AML-193 (cell line): Measurements from ENCODE around the gene JAKMIP1.

Experiments
- DNase-seq, 2 experiments: peaks; one replicate each; lab custom pipeline; 2025; lab: John Stamatoyannopoulos, UW

The JAKMIP1 gene

GRCh38 chr4:6095023-6095752 lies 105.2 kb downstream of the JAKMIP1 start:
- no peak for DNase-seq

GRCh38 chr4:6093671-6094070 lies 106.7 kb downstream of the JAKMIP1 start:
- DNase-seq = no peak

- DNase-seq = no peak
These were observed 107.4 kb downstream of the JAKMIP1 start for GRCh38 chr4:6092971-6093370.

GRCh38 chr4:6092131-6092530 lies 108.2 kb downstream of the JAKMIP1 start:
- DNase-seq = no peak

GRCh38 chr4:6090931-6091330 lies 109.4 kb downstream of the JAKMIP1 start:
- DNase-seq = no peak

- DNase-seq = no peak
These were observed 111.4 kb downstream of the JAKMIP1 start for GRCh38 chr4:6088950-6089349.

GRCh38 chr4:6087669-6088341 lies 112.5 kb downstream of the JAKMIP1 start:
- DNase-seq = no peak

- DNase-seq = no peak
These were observed 113.5 kb downstream of the JAKMIP1 start for GRCh38 chr4:6086846-6087245.

GRCh38 chr4:6085691-6086628 lies 114.4 kb downstream of the JAKMIP1 start:
- DNase-seq = no peak

- no peak for DNase-seq
These were observed 115.2 kb downstream of the JAKMIP1 start for GRCh38 chr4:6085028-6085690.

GRCh38 chr4:6079965-6080364 lies 120.4 kb downstream of the JAKMIP1 start:
- no peak for DNase-seq

GRCh38 chr4:6078560-6078959 lies 121.8 kb downstream of the JAKMIP1 start:
- no peak for DNase-seq

GRCh38 chr4:6076391-6076790 lies 124.0 kb downstream of the JAKMIP1 start:
- DNase-seq = no peak

GRCh38 chr4:6074758-6075157 lies 125.6 kb downstream of the JAKMIP1 start:
- no peak for DNase-seq

- no peak for DNase-seq
These were observed 128.2 kb downstream of the JAKMIP1 start for GRCh38 chr4:6071959-6072720.

- DNase-seq = no peak
These were observed 129.0 kb downstream of the JAKMIP1 start for GRCh38 chr4:6071191-6071958.

- DNase-seq = no peak
These were observed 130.3 kb downstream of the JAKMIP1 start for GRCh38 chr4:6069845-6070709.

- DNase-seq = no peak
These were observed 131.4 kb downstream of the JAKMIP1 start for GRCh38 chr4:6068986-6069385.

GRCh38 chr4:6065934-6066590 lies 134.3 kb downstream of the JAKMIP1 start:
- no peak for DNase-seq
